ENCODE measurements around the gene AMPD3. TPM values are rescaled to one million over a fixed set of nuclear protein-coding genes. Genes with fewer than 3 reads are reported as not detected.

The AMPD3 gene
- total and polyA plus RNA-seq, 2 donors (not counting 3 experiments of a cell fraction or from before 2014, with no cell fraction given): 1.4 to 2.5 TPM

DNA sequence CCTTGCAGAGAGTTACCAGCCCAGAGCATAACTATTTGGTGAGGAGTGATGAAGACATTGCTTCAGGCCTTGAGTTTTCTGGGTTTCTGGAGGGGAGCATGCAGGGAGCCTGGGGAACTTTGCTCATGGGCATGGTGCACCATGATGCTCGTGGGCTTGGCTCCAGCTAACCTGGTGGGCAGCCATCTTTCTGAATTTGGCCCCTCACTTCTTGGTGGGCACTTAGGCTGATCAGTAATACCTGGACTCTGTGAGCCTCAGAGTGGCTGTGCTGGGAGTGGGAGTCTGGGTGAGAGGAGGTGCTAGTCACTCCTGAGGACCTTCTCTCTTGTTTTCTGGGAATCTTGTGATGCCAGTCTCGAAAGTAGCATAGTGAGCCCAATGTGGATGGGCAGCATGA, 30.6 kb downstream of the AMPD3 start:
- H3K27ac ChIP-seq (ENCODE audit: insufficient read depth, low read depth, low read length): no peak overlapping the region
- no peak overlapping the region for H3K9ac ChIP-seq (replicated peaks; ENCODE audit: extremely low read depth, insufficient read depth, low read length)
- no peaks in the 10 kb centered on the region for H3K9me1 ChIP-seq (replicated peaks; ENCODE audit: control insufficient read depth, extremely low read depth, insufficient read depth, low read length)
- no peak for FAIRE-seq
- intact Hi-C loops (cut with micrococcal nuclease): no loop called here
- dilution Hi-C loops (cut with MboI; ENCODE audit: extremely low pct_ligation_motif_present, low sequenced_read_pairs): no loop called here
- H3K36me3 ChIP-seq (ENCODE audit: control insufficient read depth in 2 of 2, extremely low read depth in 1 of 2, insufficient read depth in 2 of 2, low read length in 2 of 2): no peaks in the 10 kb centered on the region
- CTCF ChIA-PET: no interaction called here
- H3K4me3 ChIP-seq (replicated peaks in 1 of 3; ENCODE audit: insufficient read depth in 1 of 3, low read depth in 1 of 3, low read length in 3 of 3): no peak overlapping the region
- H4K20me1 ChIP-seq (replicated peaks; ENCODE audit: control insufficient read depth, extremely low read depth, insufficient read depth, low read length): no peaks in the 10 kb centered on the region
- TF ChIP-seq POLR2AphosphoS5 (IDR thresholded peaks at IDR 0.05; ENCODE audit: insufficient read depth, low read depth, low read length): no peak
- no peak for TF ChIP-seq MYC (IDR thresholded peaks at IDR 0.05; ENCODE audit: low read depth, low read length)
- no peak for TF ChIP-seq GATA2 (IDR thresholded peaks at IDR 0.05; ENCODE audit: insufficient read depth, insufficient read length, low read depth, low read length)
- TF ChIP-seq POLR2A (IDR thresholded peaks at IDR 0.05; ENCODE audit: low read depth, low read length): no peak
- TF ChIP-seq, protein P1, sequence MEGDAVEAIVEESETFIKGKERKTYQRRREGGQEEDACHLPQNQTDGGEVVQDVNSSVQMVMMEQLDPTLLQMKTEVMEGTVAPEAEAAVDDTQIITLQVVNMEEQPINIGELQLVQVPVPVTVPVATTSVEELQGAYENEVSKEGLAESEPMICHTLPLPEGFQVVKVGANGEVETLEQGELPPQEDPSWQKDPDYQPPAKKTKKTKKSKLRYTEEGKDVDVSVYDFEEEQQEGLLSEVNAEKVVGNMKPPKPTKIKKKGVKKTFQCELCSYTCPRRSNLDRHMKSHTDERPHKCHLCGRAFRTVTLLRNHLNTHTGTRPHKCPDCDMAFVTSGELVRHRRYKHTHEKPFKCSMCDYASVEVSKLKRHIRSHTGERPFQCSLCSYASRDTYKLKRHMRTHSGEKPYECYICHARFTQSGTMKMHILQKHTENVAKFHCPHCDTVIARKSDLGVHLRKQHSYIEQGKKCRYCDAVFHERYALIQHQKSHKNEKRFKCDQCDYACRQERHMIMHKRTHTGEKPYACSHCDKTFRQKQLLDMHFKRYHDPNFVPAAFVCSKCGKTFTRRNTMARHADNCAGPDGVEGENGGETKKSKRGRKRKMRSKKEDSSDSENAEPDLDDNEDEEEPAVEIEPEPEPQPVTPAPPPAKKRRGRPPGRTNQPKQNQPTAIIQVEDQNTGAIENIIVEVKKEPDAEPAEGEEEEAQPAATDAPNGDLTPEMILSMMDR (IDR thresholded peaks at IDR 0.05; ENCODE audit: extremely low read depth in 1 of 2, insufficient read depth in 1 of 2, low read depth in 1 of 2, low read length in 2 of 2): no peak
- TF ChIP-seq, protein P2, sequence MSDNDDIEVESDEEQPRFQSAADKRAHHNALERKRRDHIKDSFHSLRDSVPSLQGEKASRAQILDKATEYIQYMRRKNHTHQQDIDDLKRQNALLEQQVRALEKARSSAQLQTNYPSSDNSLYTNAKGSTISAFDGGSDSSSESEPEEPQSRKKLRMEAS (IDR thresholded peaks at IDR 0.05; ENCODE audit: insufficient read depth, insufficient read length): no peak
- no peaks in the 10 kb centered on the region for H3K27me3 ChIP-seq (ENCODE audit: control insufficient read depth in 2 of 2, insufficient read depth in 2 of 2, low read length in 2 of 2)
- POLR2A ChIA-PET: no interaction called here
- no peak overlapping the region for H2AFZ ChIP-seq (ENCODE audit: low read depth, low read length)
- no peaks in the 10 kb centered on the region for H3K79me2 ChIP-seq (ENCODE audit: control insufficient read depth, insufficient read depth, low read length)
- peaks cover 8% of the 10 kb centered on the region for H3K4me1 ChIP-seq (ENCODE audit: control insufficient read depth, extremely low read depth, insufficient read depth, low read length)
- no peaks in the 10 kb centered on the region for H3K9me3 ChIP-seq (replicated peaks; ENCODE audit: control insufficient read depth, insufficient read depth, low read length)
- BruUV-seq (replicated peaks): no TSS peak
- DNase-seq (ENCODE audit: low read depth, low spot score): no peak
- no peak overlapping the region for H3K4me2 ChIP-seq (ENCODE audit: insufficient read depth, low read length)

All from endothelial cell of umbilical vein (primary cell).